Measurements from ENCODE around the gene INHBB. TPM values are rescaled to one million over a fixed set of nuclear protein-coding genes. Genes with fewer than 3 reads are reported as not detected.
A peak's percentile ranks its signal among the peaks of the same experiment; 100 is the strongest.

The INHBB gene
- total RNA-seq, 2 donors from 2014 or later, result 3.6 to 7.9 TPM

GRCh38 chr2:120312076-120312475 lies 33.9 kb upstream of the INHBB start:
- TF ChIP-seq POLR2A (IDR thresholded peaks at IDR 0.05) (no peak), CTCF (IDR thresholded peaks at IDR 0.05) (no peak)
- WGBS, 2 donors, result 65 to 72% methylated on average over 6 of the region's 6 CpGs
- H3K4me1 ChIP-seq, result peaks cover 13% of the 10 kb centered on the region
- H3K36me3 ChIP-seq (replicated peaks in 1 of 2; ENCODE audit: insufficient read depth in 1 of 2, low read depth in 2 of 2), result no peaks in the 10 kb centered on the region
- intact Hi-C loops (cut with DNase I), result no loop called here
- H3K9me3 ChIP-seq, result no peaks in the 10 kb centered on the region
- no peak overlapping the region for H3K4me3 ChIP-seq
- no peak overlapping the region for H3K27ac ChIP-seq
- DNase-seq (no peak), ATAC-seq (no peak)
- no peaks in the 10 kb centered on the region for H3K27me3 ChIP-seq

- ATAC-seq (peak; percentile 90), DNase-seq (peak; percentile 85 to 90 (median 86))
- intact Hi-C loops (cut with DNase I), result no loop called here
- TF ChIP-seq CTCF (IDR thresholded peaks at IDR 0.05) (peak; percentile 71 to 94 (median 92)), POLR2A (IDR thresholded peaks at IDR 0.05) (peak in 2 of 3 donors; percentile 26 to 36)
- Histone ChIP-seq H3K27me3 (no peaks in the 10 kb centered on the region), H3K36me3 (replicated peaks in 1 of 2; ENCODE audit: insufficient read depth in 1 of 2, low read depth in 2 of 2) (no peaks in the 10 kb centered on the region), H3K27ac (peak overlapping the region; percentile 10 to 52 (median 22)), H3K4me3 (no peak overlapping the region), H3K9me3 (no peaks in the 10 kb centered on the region), H3K4me1 (peaks cover 13% of the 10 kb centered on the region)
- 3% methylated on average over 38 of the region's 38 CpGs for WGBS, 2 donors
Measured at GRCh38 chr2:120312860-120313694, 32.9 kb upstream of the INHBB start.

- Histone ChIP-seq H3K9me3 (no peaks in the 10 kb centered on the region), H3K27me3 (no peaks in the 10 kb centered on the region), H3K27ac (peak overlapping the region; percentile 10 to 52 (median 22)), H3K4me3 (no peak overlapping the region), H3K36me3 (replicated peaks in 1 of 2; ENCODE audit: insufficient read depth in 1 of 2, low read depth in 2 of 2) (no peaks in the 10 kb centered on the region), H3K4me1 (peaks cover 13% of the 10 kb centered on the region)
- intact Hi-C loops (cut with DNase I), result no loop called here
- ATAC-seq (peak; percentile 29), DNase-seq (peak; percentile 24 to 45 (median 30))
- WGBS, 2 donors, result 44 to 55% methylated on average over 32 to 39 of the region's 39 CpGs
- TF ChIP-seq CTCF (IDR thresholded peaks at IDR 0.05), result no peak
- TF ChIP-seq POLR2A (IDR thresholded peaks at IDR 0.05), result no peak
Measured at GRCh38 chr2:120313695-120314615, 32.0 kb upstream of the INHBB start.

GRCh38 chr2:120314690-120315366 lies 31.1 kb upstream of the INHBB start:
- Histone ChIP-seq H3K9me3 (no peaks in the 10 kb centered on the region), H3K36me3 (replicated peaks in 1 of 2; ENCODE audit: insufficient read depth in 1 of 2, low read depth in 2 of 2) (no peaks in the 10 kb centered on the region), H3K27ac (no peak overlapping the region), H3K4me3 (no peak overlapping the region), H3K4me1 (peaks cover 13% of the 10 kb centered on the region), H3K27me3 (no peaks in the 10 kb centered on the region)
- WGBS, 2 donors, result 87 to 88% methylated on average over 19 of the region's 19 CpGs
- intact Hi-C loops (cut with DNase I), result no loop called here
- TF ChIP-seq POLR2A (IDR thresholded peaks at IDR 0.05), result no peak
- DNase-seq (peak in 2 of 4 donors; percentile 29 to 35), ATAC-seq (no peak)
